GM19455 (cell line): ENCODE data around the gene UMODL1.
"Not testable (repeated sequence)": the region's sequence is repeated elsewhere in the genome, so short reads cannot be mapped to it uniquely, and the experiment has no call there.

Source experiments
- ATAC-seq: cut with Tn5 transposase; IDR thresholded peaks from one replicate; pipeline ENCODE4 v1.9.1; 2021; ENCODE audit not compliant: unreplicated experiment

The UMODL1 gene

DNA sequence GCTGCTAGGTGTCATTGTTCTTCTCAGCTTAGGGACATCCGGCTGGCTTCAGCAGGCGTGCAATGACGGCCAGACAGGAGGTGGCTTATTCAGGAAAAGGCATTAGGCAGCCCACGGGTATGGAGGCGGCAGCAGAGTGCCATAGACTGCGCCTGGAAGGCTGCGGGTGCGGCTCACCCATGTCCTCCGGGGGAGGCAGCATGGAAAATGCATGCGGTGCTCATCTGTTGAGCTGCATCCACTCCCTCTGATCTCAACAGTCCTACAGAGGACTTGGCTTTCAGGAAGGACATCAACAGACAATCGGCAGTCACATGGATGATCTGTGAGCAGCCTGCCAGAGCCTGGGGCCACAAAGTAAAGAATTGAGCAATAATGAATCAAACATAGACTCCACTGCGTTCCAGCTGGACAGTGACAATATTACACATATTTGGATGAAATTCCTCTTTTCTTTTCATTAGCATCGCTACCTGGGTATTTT, 42.9 kb downstream of the UMODL1 start:
- ATAC-seq: no peak

DNA sequence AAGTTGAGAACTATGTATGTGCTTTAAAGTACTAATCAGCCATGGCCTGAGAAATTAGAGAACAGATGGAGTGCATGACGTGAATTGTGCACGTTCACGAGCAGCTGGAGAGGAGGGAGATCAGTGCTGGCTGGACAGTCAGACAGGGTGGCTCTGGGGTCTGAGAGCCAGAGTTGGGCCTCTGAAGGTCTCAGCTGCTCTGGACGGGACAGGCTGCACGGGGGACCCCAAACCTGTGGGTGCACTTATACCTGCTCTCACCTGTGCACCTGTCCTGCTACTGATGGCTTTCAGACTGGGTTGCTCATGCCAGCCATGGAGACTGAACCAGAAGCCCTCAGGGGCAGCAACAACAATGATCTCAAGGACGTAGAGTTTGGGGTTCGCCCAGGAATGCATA, 43.5 kb downstream of the UMODL1 start:
- no peak for ATAC-seq

GRCh38 chr21:42115136-42115683, 44.1 kb downstream of the UMODL1 start:
- no peak for ATAC-seq

DNA sequence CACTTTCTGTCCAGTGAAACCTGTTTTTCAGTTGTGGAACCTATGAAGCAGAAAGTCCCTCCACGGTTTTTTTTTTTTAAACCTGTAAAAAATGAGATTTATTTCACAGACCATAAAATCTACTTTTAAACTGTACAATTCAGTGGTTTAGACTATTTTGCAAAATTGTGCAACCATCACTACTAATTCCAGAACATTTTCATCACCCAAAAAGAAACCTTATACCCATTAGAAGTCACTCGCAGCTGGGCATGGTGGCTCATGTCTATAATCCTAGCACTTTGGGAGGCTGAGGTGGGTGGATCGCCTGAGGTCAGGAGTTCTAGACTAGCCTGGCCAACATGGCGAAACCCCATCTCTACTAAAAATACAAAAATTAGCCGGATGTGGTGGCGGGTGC, 45.4 kb downstream of the UMODL1 start:
- ATAC-seq: not testable (repeated sequence)

- no peak for ATAC-seq
Measured at GRCh38 chr21:42117229-42117966, 46.3 kb downstream of the UMODL1 start.

- no peak for ATAC-seq
Measured at GRCh38 chr21:42117967-42118780, 47.1 kb downstream of the UMODL1 start.

DNA sequence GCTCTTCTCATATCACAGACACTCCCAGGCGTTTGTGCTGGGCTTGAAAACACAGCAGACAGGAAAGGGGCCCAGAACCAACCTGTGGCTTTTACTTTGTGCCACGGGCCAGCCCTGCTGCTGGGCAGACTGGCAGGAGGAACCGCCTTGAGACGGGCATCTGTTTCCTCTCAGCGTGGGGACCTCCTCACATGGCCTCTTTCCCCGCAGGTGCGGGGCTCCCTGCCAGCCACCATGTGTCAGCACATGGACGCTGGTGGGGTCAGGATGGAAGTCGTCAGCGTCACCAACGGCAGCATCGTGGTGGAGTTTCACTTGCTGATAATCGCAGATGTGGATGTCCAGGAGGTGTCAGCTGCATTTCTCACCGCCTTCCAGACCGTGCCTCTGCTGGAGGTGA, 47.8 kb downstream of the UMODL1 start:
- ATAC-seq: no peak

- ATAC-seq: no peak
Measured at GRCh38 chr21:42120101-42120902, 49.2 kb downstream of the UMODL1 start.

- no peak for ATAC-seq
Measured at GRCh38 chr21:42120903-42121535, 49.9 kb downstream of the UMODL1 start.

DNA sequence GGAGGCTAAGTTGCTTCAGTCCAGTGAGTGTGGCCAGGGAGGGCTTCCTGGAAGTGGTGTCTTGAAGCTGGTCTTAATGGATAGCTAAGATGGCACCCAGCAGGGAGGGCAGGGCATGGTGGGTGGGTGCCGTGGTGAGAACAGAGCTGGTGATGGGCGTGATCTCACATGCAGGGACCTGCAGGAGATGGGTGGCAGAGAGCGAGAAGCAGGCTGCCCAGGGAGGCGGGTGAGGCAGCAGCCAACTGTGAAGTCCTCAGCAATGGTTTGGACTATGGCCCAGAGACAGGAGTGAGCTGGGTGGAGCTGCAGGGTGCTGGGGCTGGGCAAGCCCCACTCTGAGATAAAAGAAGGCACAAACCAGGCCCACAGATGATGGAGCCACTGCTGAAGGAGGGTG, 50.7 kb downstream of the UMODL1 start:
- no peak for ATAC-seq

- ATAC-seq: no peak
Measured at GRCh38 chr21:42122398-42122797, 51.3 kb downstream of the UMODL1 start.

GRCh38 chr21:42122808-42123207, 51.7 kb downstream of the UMODL1 start:
- no peak for ATAC-seq

- ATAC-seq: no peak
Measured at GRCh38 chr21:42123219-42123908, 52.2 kb downstream of the UMODL1 start.

GRCh38 chr21:42124081-42124480, 53.0 kb downstream of the UMODL1 start:
- ATAC-seq: no peak

- no peak for ATAC-seq
Measured at GRCh38 chr21:42124826-42125570, 53.9 kb downstream of the UMODL1 start.

DNA sequence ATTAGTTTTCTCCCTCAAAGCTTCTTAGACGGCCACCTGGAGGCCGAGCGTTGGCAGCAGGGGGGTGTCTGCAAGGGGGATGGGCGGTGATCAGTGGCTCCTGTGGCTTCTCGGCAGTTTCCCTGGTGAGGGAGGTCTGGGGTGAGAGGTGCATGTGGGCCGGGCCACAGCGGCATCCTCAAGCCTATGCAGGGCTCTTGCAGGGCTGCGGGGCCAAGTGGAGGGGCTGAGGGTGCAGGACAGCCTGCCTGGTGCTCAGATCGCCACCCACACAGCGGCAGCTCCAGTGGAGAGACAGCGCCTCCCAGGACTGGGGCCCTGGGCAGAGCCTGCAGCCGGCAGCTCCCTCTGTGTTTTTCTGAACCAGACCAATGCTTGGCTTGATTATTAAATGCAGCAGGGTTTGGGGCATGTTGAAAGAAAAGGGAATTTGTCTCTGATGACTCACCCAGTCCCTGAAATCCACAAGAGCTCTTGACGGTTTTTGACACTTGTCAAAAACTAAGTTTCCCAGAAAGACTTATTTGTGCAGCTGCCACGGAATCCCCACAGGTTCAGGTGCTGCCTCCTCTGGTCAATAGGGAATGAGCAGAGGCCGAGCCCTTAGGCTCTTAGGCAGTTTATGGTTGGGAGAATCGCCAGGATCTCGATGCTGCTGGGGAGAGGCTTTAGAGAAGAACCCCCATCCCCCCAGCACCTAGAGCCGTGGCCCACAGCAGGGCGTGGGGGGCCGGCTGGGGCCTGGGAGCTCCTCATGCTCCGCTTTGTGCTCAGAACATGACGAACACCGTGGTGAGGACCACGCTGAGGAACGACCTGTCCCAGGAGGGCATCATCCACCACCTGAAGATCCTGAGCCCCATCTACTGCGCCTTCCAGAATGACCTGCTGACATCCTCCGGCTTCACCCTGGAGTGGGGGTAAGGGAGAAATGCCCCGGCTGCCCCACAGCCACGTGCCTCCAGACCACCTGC, 54.7 kb downstream of the UMODL1 start:
- ATAC-seq: no peak

GRCh38 chr21:42127164-42128150, 56.3 kb downstream of the UMODL1 start:
- ATAC-seq: no peak
